ENCODE results near the gene ENG.

Gene ENG

GRCh38 chr9:127812936-127813675 lies 41.4 kb downstream of the ENG start:
- DNase-seq, result no peak

- DNase-seq, result peak in 2 of 3 donors; percentile 18
These were observed 42.4 kb downstream of the ENG start for GRCh38 chr9:127812011-127812410.

GRCh38 chr9:127810378-127811187 lies 43.9 kb downstream of the ENG start:
- DNase-seq, result no peak

- peak in 1 of 3 donors; percentile 26 for DNase-seq
These were observed 44.7 kb downstream of the ENG start for GRCh38 chr9:127809540-127810377.

GRCh38 chr9:127809002-127809539 lies 45.4 kb downstream of the ENG start:
- no peak for DNase-seq

GRCh38 chr9:127808347-127809001 lies 46.0 kb downstream of the ENG start:
- no peak for DNase-seq

- DNase-seq, result no peak
These were observed 47.6 kb downstream of the ENG start for GRCh38 chr9:127806871-127807270.

GRCh38 chr9:127805620-127806019 lies 48.8 kb downstream of the ENG start:
- DNase-seq, result peak; percentile 30 to 65 (median 46)

- peak; percentile 65 to 84 (median 72) for DNase-seq
These were observed 50.7 kb downstream of the ENG start for GRCh38 chr9:127803507-127804352.

GRCh38 chr9:127802576-127803443 lies 51.6 kb downstream of the ENG start, which contains the start of gene FPGS:
TSS of gene FPGS (plus strand) at chr9:127802882. CDS start at chr9:127802925, 43 bp downstream.
- peak; percentile 87 to 97 (median 91) for DNase-seq

GRCh38 chr9:127801955-127802575 lies 52.4 kb downstream of the ENG start:
- DNase-seq, result peak; percentile 89 to 97 (median 90)

- peak; percentile 16 to 56 (median 33) for DNase-seq
These were observed 57.5 kb downstream of the ENG start for GRCh38 chr9:127796852-127797370.

GRCh38 chr9:127796225-127796813 lies 58.1 kb downstream of the ENG start:
- no peak for DNase-seq

- no peak for DNase-seq
These were observed 60.3 kb downstream of the ENG start for GRCh38 chr9:127794001-127794791.

GRCh38 chr9:127793093-127793708 lies 61.3 kb downstream of the ENG start:
- DNase-seq, result no peak

GRCh38 chr9:127792417-127793031 lies 61.9 kb downstream of the ENG start:
- no peak for DNase-seq

GRCh38 chr9:127791085-127791484 lies 63.4 kb downstream of the ENG start:
- no peak for DNase-seq
